Fibroblast of skin of right biceps (primary cell): ENCODE measurements around the gene CXCL1.

ENCODE experiments used
- DNase-seq: peaks from one replicate; pipeline ENCODE4 v3.0.0-alpha.2; 2013

The CXCL1 gene

GRCh38 chr4:73869130-73870055 lies at the start of gene CXCL1:
Gene CXCL1, plus strand, starts transcription at chr4:73869393. Its CDS starts 78 bp downstream, at chr4:73869471.
- peak; percentile 38 for DNase-seq

- no peak for DNase-seq
These were observed 47.9 kb upstream of the CXCL1 start for GRCh38 chr4:73821325-73821724.

- no peak for DNase-seq
These were observed 46.8 kb upstream of the CXCL1 start for GRCh38 chr4:73822389-73822788.

- DNase-seq: no peak
These were observed 46.2 kb upstream of the CXCL1 start for GRCh38 chr4:73822812-73823504.

GRCh38 chr4:73823760-73824159 lies 45.4 kb upstream of the CXCL1 start:
- DNase-seq: no peak

GRCh38 chr4:73828956-73829355 lies 40.2 kb upstream of the CXCL1 start:
- DNase-seq: peak; percentile 59

- peak; percentile 74 for DNase-seq
These were observed 37.6 kb upstream of the CXCL1 start for GRCh38 chr4:73831569-73831968.

GRCh38 chr4:73832651-73833237 lies 36.4 kb upstream of the CXCL1 start:
- DNase-seq: peak; percentile 89

GRCh38 chr4:73836373-73837279 lies 32.6 kb upstream of the CXCL1 start, which contains the start of gene CXCL6:
Gene CXCL6, plus strand, starts transcription at chr4:73836678. Its CDS starts 73 bp downstream, at chr4:73836751.
- no peak for DNase-seq

- no peak for DNase-seq
These were observed 30.1 kb upstream of the CXCL1 start for GRCh38 chr4:73839071-73839470.

- no peak for DNase-seq
These were observed 29.5 kb upstream of the CXCL1 start for GRCh38 chr4:73839715-73840114.

- DNase-seq: peak; percentile 49
These were observed 27.8 kb upstream of the CXCL1 start for GRCh38 chr4:73841243-73841925.

- no peak for DNase-seq
These were observed 26.5 kb upstream of the CXCL1 start for GRCh38 chr4:73842696-73843095.

- DNase-seq: no peak
These were observed 25.8 kb upstream of the CXCL1 start for GRCh38 chr4:73843369-73843768.

GRCh38 chr4:73844345-73844744 lies 24.8 kb upstream of the CXCL1 start:
- peak; percentile 81 for DNase-seq

GRCh38 chr4:73844806-73845205 lies 24.4 kb upstream of the CXCL1 start:
- DNase-seq: no peak

- no peak for DNase-seq
These were observed 21.5 kb upstream of the CXCL1 start for GRCh38 chr4:73847526-73848182.

- no peak for DNase-seq
These were observed 20.9 kb upstream of the CXCL1 start for GRCh38 chr4:73848183-73848777.

GRCh38 chr4:73850261-73850970 lies 18.8 kb upstream of the CXCL1 start:
- DNase-seq: no peak

- DNase-seq: no peak
These were observed 17.9 kb upstream of the CXCL1 start for GRCh38 chr4:73851293-73851692.
